ENCODE data around the gene CTTNBP2.

DNA sequence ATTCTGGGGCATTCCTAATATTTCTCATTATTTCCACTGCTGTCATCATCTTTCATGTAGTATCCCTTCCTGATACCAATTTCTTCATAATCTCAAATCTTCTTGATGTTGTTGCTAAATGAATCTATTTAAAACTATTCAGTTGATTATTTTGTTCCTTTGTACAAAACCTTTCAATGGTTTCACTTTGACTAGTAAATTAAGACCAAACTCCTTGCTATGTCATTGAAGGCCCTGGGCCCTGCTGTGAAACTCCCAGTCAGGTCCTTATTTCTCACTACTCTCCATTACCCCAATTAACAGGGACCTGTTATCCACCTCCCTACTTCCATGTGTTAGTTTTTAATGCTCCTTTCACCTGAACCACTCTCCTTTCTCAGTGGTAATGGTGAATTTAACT, 97.0 kb downstream of the CTTNBP2 start:
- TF ChIP-seq POLR2A (IDR thresholded peaks at IDR 0.05): no peak
- TF ChIP-seq, protein P1, sequence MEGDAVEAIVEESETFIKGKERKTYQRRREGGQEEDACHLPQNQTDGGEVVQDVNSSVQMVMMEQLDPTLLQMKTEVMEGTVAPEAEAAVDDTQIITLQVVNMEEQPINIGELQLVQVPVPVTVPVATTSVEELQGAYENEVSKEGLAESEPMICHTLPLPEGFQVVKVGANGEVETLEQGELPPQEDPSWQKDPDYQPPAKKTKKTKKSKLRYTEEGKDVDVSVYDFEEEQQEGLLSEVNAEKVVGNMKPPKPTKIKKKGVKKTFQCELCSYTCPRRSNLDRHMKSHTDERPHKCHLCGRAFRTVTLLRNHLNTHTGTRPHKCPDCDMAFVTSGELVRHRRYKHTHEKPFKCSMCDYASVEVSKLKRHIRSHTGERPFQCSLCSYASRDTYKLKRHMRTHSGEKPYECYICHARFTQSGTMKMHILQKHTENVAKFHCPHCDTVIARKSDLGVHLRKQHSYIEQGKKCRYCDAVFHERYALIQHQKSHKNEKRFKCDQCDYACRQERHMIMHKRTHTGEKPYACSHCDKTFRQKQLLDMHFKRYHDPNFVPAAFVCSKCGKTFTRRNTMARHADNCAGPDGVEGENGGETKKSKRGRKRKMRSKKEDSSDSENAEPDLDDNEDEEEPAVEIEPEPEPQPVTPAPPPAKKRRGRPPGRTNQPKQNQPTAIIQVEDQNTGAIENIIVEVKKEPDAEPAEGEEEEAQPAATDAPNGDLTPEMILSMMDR (IDR thresholded peaks at IDR 0.05): no peak
